ENCODE data around the gene CKB.

CKB gene

GRCh38 chr14:103539056-103539825 is 16.6 kb upstream of the CKB start:
- FAIRE-seq (no peak), DNase-seq (ENCODE audit: insufficient read length, low spot score) (no peak)

GRCh38 chr14:103538291-103539055 is 15.8 kb upstream of the CKB start:
- no peak for DNase-seq (ENCODE audit: insufficient read length, low spot score)
- no peak for FAIRE-seq

DNA sequence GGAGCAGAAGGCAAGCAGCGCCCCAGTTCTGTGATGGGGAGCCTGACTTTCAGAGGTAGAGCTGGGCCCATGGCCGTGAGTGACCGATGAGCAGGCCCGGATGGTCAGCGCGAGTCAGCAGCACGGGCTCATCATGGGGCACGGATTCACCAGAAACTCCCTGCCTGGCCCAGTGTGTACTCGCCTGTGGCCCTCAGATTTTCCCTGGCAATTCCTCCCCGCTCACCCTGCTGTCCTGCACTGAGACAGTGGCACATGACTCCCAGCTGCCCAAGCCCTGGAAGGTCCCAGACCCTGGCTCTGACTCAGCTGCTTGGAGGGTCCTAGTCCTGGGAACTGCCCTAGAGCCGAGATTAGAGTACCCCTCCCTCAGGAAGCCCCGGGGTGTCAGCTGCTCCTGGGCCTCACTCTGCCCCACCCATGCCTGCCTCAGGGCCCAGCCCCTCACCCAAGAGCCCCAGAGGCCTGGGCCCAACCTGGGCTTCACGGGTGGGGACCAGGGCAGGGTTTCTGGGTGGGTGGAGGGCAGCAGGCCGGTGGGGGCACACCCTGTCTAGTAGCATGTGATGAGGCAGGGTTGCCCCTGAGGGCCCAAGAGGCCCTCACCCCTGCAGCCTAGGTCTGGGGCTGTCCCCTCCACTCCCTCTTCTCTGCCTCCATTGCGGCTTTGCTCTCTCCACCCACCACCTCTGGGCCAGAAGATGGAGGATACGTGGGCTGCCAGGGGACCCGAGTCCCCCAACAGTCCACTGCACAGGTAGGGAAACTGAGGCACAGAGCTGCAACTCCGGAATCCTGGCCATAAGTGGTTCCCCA is 14.8 kb upstream of the CKB start:
- no peak for DNase-seq (ENCODE audit: insufficient read length, low spot score)
- no peak for FAIRE-seq

DNA sequence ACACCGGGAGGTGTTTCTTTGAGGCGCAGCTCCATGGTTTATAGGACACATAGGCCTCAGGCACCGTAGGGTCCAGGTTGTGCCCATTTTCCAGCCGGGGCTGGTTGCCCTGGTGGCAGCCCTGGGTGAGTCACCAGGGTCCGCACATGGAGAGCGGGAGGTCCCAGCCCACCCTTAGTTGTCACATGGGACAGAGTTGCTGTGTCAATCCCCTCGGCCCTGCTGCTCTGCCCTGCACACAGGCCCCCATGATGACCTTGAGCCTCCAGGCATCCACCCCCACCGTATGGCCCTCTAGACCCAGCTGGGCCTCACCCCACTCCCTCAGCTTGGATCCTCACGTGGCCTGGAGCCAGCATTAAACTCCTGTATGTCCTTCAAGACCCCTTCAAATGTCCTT is 14.1 kb upstream of the CKB start:
- FAIRE-seq (no peak), DNase-seq (ENCODE audit: insufficient read length, low spot score) (no peak)

- FAIRE-seq, result no peak
- no peak for DNase-seq (ENCODE audit: insufficient read length, low spot score)
Measured at GRCh38 chr14:103535891-103536565, 13.4 kb upstream of the CKB start.

DNA sequence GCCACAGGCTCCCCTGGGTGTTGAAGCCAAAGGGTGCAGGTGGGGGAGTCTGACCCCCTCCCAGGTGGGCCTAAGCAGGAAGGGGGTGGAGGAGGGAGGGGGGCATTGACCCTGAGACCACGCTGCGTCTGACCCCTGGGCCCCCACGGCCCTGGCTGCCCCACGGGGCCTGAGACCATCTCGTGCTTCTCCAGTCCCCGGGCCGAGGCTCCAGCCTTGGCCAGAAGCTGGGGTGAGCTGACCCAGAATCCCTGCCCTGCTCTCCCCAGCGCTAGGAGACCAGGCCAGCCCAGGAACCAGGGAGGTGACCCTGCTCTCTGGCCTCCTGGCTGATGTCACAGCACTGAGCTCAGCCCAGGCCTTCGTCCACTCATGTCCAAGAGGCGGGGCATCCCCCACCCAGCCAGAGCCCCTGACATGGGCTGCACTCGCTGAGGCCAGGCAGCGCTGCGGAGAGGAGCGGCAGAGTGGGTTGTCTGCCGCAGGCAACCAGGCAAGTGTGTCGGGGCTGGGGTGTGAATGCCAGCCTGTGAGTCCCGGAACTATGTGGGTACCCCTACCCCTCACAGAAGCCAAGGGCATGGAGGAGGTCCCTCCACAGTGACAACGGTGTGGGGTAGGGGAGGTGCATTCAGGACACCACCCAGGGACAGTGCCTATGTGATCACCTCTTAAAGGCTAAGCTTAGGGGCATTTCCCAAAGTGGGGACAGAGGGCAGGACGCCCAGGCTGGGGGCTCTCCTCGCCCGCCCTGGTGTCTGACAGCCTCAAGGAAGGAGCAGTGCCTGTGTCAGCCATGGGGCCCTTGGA is 12.7 kb upstream of the CKB start:
- FAIRE-seq, result no peak
- DNase-seq (ENCODE audit: insufficient read length, low spot score), result no peak

DNA sequence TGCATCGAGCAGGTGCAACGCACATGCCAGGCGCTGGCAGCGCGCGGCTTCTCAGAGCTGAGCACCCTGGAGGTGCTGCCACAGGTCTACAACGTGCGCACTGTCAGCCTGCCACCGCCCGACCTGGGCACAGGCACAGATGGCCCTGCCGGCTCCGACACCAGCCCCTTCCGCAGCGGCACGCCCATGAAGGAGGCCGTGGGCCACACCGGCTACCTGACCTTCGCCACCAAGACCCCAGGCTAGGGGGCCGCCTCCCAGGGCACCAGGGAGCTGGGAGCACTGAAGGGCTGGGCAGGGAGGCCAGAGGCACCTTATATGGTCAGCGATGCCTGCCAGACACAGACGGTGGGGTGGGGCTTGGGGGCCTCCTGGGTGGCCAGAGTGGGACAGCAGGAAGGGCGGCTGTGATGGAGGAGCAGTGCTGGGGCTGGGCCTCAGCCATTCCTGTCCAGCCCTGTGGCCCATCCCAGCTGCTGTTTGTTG is 12.0 kb upstream of the CKB start:
- DNase-seq (ENCODE audit: insufficient read length, low spot score) (no peak), FAIRE-seq (no peak)

- DNase-seq (ENCODE audit: insufficient read length, low spot score) (no peak), FAIRE-seq (no peak)
Measured at GRCh38 chr14:103533999-103534575, 11.5 kb upstream of the CKB start.

GRCh38 chr14:103533137-103533998 is 10.7 kb upstream of the CKB start:
- no peak for DNase-seq (ENCODE audit: insufficient read length, low spot score)

DNA sequence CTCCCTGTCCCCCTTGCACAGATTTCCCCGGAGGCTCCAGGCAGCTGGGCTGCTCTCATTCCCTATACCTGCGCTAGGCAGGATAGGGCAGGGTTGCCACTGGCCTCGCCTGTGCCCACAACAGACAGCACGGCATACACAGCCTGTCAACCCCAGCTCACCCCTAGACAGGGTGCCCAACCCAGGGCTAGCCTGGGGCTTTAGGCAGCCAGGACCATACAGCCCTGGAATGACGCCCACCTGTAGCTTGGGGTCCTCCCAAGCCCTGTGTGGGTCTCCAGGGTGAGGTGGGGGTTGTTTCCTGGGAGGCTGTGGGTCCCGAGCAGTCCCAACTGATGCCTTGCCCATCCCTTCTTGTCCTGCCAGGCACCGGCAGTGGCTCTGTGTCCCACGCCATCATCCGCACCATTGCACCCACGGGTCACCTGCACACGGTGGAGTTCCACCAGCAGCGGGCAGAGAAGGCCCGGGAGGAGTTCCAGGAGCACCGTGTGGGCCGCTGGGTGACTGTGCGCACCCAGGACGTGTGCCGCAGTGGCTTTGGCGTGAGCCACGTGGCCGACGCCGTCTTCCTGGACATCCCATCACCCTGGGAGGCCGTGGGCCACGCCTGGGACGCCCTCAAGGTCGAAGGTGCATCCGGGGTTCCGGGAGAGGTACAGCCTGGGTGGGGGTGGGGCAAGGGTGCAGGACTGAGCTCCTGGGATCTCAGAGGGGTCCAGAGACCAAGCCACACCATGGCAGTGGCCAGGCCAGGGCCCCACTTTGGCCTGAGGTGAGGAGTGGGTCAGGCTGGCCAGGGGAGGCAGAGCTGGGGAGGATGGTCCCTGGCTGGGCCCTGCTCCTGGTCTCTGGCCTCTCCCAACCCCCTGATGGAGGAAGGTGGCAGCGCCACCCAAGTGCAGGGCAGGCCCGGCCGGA is 9.8 kb upstream of the CKB start:
- DNase-seq (ENCODE audit: insufficient read length, low spot score) (no peak), FAIRE-seq (no peak)

More at GRCh38 chr14:103533137-103533998, 10.7 kb upstream of the CKB start:
- no peak for FAIRE-seq

GRCh38 chr14:103531421-103532215 is 9.0 kb upstream of the CKB start:
- FAIRE-seq, result no peak
- no peak for DNase-seq (ENCODE audit: insufficient read length, low spot score)

DNA sequence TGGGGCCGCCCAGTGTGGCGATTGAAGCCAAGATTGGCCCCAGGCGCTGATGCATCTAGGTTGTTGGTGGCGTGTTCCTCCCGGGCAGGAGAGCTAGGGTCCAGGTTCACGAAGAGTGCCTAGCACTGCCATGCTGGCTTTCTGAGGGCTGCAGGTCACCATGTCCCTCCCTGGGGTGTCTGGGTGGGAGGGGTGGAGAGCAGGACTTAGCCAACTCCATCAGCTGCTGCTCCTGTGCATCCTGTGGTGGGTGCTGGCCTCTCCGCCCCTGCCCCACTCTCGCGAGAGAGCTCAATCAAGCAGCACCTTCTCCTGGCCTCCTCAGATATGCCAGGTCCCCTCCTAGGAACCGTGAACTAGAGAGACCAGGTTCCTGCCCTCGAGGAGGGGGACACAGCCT is 8.2 kb upstream of the CKB start:
- no peak for DNase-seq (ENCODE audit: insufficient read length, low spot score)
- FAIRE-seq, result no peak

DNA sequence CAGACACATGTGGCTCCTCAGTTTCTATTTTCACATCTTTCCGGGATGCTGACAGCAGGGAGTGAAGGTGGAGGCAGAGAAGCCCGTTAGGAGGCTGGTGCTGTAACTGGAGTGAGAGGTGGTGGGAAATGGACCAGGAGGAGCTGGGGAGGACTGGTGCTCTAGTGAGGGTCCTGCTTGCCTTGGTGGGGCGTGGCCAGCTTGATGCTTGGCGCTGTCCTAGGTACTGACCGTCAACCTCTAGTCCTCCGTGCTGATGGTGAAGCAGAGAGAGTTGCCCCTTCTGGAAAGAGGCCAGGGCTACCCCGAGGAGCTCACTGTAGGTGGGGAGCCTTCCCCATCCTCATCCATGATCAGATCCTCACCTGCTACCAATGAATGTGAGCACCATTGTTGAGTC is 7.8 kb upstream of the CKB start:
- FAIRE-seq (no peak), DNase-seq (ENCODE audit: insufficient read length, low spot score) (no peak)

GRCh38 chr14:103529383-103530365 is 7.0 kb upstream of the CKB start:
- no peak for DNase-seq (ENCODE audit: insufficient read length, low spot score)

DNA sequence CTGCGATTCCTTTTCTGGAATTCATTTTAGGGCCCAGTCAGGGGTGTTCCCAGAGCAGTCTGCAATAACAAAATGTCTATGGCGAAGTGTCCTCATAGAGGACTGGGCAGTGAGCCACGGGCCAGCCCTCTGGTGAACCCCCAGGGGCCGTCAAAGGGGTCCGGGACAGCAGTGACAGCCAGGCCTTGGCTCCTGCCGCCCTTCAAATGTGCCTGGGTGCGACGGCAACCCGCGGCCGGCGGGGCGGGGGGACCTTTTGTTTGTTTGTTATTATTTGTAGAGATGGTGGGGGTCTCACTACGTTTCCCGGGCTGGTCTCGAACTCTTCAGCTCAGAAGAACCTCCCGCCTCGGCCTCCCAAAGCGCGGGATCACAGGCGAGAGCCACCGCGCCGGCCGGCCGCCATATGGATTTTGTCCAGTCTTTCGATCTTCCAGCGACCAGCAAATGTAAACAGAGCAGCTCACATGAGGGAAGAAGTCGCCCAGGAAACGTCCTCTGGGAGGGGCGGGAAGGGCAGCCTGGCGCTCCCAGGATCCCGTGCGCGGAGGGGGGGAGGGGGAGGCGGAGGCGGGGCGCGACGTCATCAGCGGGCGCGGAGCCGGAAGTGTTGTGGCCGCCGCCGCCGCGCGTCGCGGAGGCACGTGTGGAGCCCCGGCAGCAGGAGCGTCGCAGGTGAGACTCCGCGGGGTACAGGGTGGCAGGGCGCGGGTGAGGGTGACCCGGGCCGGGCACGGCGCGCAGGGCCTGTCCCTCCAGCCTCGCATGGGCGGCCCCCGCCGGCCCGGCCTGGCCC is 6.2 kb upstream of the CKB start, which contains the start of gene TRMT61A:
Gene TRMT61A (plus strand): TSS at position 610 of the 796 bp plus-strand sequence. CDS start 783 bp downstream, outside the sequence.
- peak; percentile 94 for DNase-seq (ENCODE audit: insufficient read length, low spot score)
- peak; percentile 65 for FAIRE-seq

More at GRCh38 chr14:103529383-103530365, 7.0 kb upstream of the CKB start:
- FAIRE-seq, result peak; percentile 46

Measured in HTR-8/SVneo (cell line).